Keratinocyte (primary cell): Measurements from ENCODE around the gene SKP2. TPM values are rescaled to one million over a fixed set of nuclear protein-coding genes. Genes with fewer than 3 reads are reported as not detected.

ENCODE experiments used
- DNase-seq: peaks from one replicate; pipeline ENCODE4 v3.0.0-alpha.2; 2011; ENCODE audit warnings: low read depth, missing footprints, low spot score
- FAIRE-seq: peaks from 2 replicates; lab custom pipeline; 2011; peaks lifted over from hg19 to GRCh38; lab: Jason Lieb, UNC
- H2AFZ ChIP-seq: 2 replicates; pipeline ENCODE4 v1.6.0; 2012; ENCODE audit warnings: low read length, control low read depth, inconsistent platforms; ENCODE audit not compliant: control insufficient read depth
- H3K27ac ChIP-seq: 2 replicates; pipeline ENCODE4 v1.5.1; 2011; ENCODE audit warnings: low read length; ENCODE audit not compliant: control insufficient read depth, insufficient read depth
- H3K27me3 ChIP-seq: 3 replicates; pipeline ENCODE4 v1.6.0; 2011; ENCODE audit warnings: low read length; ENCODE audit not compliant: control insufficient read depth, insufficient read depth; ENCODE audit errors: extremely low read depth
- H3K36me3 ChIP-seq, 2 experiments: 2 replicates in 1 of 2; 3 replicates in 1 of 2; pipeline ENCODE4 v1.5.1; 2011; ENCODE audit warnings: low read length in 2 of 2, mild to moderate bottlenecking in 1 of 2; ENCODE audit not compliant: control insufficient read depth in 2 of 2, insufficient read depth in 2 of 2; ENCODE audit errors: extremely low read depth in 1 of 2
- H3K4me1 ChIP-seq: 3 replicates; pipeline ENCODE4 v1.5.1; 2011; ENCODE audit warnings: low read length; ENCODE audit not compliant: control insufficient read depth, insufficient read depth; ENCODE audit errors: extremely low read depth
- H3K4me2 ChIP-seq: 3 replicates; pipeline ENCODE4 v1.6.0; 2011; ENCODE audit warnings: low read depth, low read length; ENCODE audit not compliant: control insufficient read depth, insufficient read depth; ENCODE audit errors: extremely low read depth
- H3K4me3 ChIP-seq, 3 experiments: fragments of 200-600 bp in 1 of 3; sonication (generic) in 1 of 3; 2 replicates in 2 of 3; 3 replicates in 1 of 3; pipeline ENCODE4 v1.5.1; 2011 to 2016; ENCODE audit warnings: low read length in 3 of 3, mild to moderate bottlenecking in 3 of 3, control low read depth in 2 of 3, inconsistent platforms in 1 of 3, low read depth in 1 of 3, mixed read lengths in 1 of 3, mixed run types in 1 of 3, moderate library complexity in 1 of 3; ENCODE audit not compliant: control insufficient read depth in 2 of 3, insufficient read depth in 2 of 3; ENCODE audit errors: extremely low read depth in 1 of 3
- H3K79me2 ChIP-seq: 2 replicates; pipeline ENCODE4 v1.6.0; 2012; ENCODE audit warnings: low read length; ENCODE audit not compliant: control insufficient read depth, insufficient read depth
- H3K9ac ChIP-seq: 3 replicates; pipeline ENCODE4 v1.6.0; 2011; ENCODE audit warnings: low read length; ENCODE audit not compliant: control insufficient read depth, insufficient read depth; ENCODE audit errors: extremely low read depth
- H3K9me1 ChIP-seq: 3 replicates; pipeline ENCODE4 v1.6.0; 2011; ENCODE audit warnings: low read length; ENCODE audit not compliant: control insufficient read depth, insufficient read depth; ENCODE audit errors: extremely low read depth
- H3K9me3 ChIP-seq: 2 replicates; pipeline ENCODE4 v1.5.1; 2012; ENCODE audit warnings: low read depth, low read length; ENCODE audit not compliant: control insufficient read depth
- H4K20me1 ChIP-seq: 3 replicates; pipeline ENCODE4 v1.6.0; 2011; ENCODE audit warnings: low read length; ENCODE audit not compliant: control insufficient read depth, insufficient read depth; ENCODE audit errors: extremely low read depth
- EZH2 ChIP-seq: IDR thresholded peaks from one replicate; pipeline ENCODE4 v1.6.1; 2012; ENCODE audit warnings: inconsistent platforms, mild to moderate bottlenecking, low read length, moderate library complexity
- dilution Hi-C: fragments of 300-500 bp; cut with MboI; formaldehyde crosslinking; loops from one replicate; pipeline ENCODE4 v1.7.0; 2020; ENCODE audit warnings: low sequenced_read_pairs; ENCODE audit not compliant: extremely low pct_ligation_motif_present
- polyA plus RNA-seq, 5 experiments: library from polyadenylated mRNA; depleted of rRNA in 3 of 5; stranded (reverse) in 3 of 5; stranded (forward) in 1 of 5; unstranded in 1 of 5; fragments of >200 nt; gene quantifications; 1 replicate in 1 of 5; 2 replicates in 3 of 5; 3 replicates in 1 of 5; pipeline versions ENCODE4 v1.2.1 to v1.2.3, GENCODE V29; 2011 to 2012; ENCODE audit warnings: missing spikeins in 2 of 5, low read depth in 1 of 5, low replicate concordance in 1 of 5
- TF ChIP-seq, protein P1 (sequence below), 3 experiments: IDR thresholded peaks in 1 of 3; conservative IDR thresholded peaks in 1 of 3; optimal IDR thresholded peaks in 1 of 3; 2 replicates in 2 of 3; 3 replicates in 1 of 3; pipeline versions ENCODE3 to v1.5.1; 2011; ENCODE audit warnings: low read length in 3 of 3, mild to moderate bottlenecking in 3 of 3, moderate library complexity in 2 of 3, control low read depth in 1 of 3, inconsistent platforms in 1 of 3; ENCODE audit not compliant: insufficient read depth in 2 of 3; ENCODE audit errors: extremely low read depth in 1 of 3

SKP2 gene
- polyA plus RNA-seq, 1 donor (not counting 4 experiments of a cell fraction or from before 2014, with no cell fraction given): 34.6 TPM

DNA sequence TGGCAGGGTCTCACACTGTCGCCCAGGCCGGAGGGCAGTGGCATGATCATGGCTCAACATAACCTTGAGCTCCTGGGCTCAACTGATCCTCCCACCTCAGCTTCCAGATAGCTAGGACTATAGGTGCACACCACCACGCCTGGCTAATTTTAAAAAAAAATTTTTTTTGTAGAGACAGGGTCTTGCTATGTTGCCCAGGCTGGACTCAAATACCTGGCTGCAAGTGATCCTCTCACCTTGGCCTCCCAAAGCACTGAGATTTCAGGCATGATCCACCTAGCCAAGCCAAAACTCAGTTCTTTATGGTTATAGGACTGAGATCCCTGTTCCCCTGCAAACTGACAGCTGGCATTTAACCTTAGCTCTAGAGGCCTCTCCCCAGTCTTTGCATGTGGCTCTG lies 5.5 kb upstream of the SKP2 start:
- dilution Hi-C loops: no loop called here
- Histone ChIP-seq H3K79me2 (peaks cover 3% of the 10 kb centered on the region), H3K9me3 (no peaks in the 10 kb centered on the region), H3K27ac (no peak overlapping the region), H2AFZ (no peak overlapping the region), H3K27me3 (no peaks in the 10 kb centered on the region), H3K4me1 (no peaks in the 10 kb centered on the region), H3K4me2 (no peak overlapping the region), H4K20me1 (no peaks in the 10 kb centered on the region), H3K9ac (no peak overlapping the region), H3K4me3 (no peak overlapping the region), H3K9me1 (no peaks in the 10 kb centered on the region), H3K36me3 (no peaks in the 10 kb centered on the region)
- FAIRE-seq (no peak), DNase-seq (no peak)
- TF ChIP-seq EZH2: no peak
- TF ChIP-seq, protein P1, sequence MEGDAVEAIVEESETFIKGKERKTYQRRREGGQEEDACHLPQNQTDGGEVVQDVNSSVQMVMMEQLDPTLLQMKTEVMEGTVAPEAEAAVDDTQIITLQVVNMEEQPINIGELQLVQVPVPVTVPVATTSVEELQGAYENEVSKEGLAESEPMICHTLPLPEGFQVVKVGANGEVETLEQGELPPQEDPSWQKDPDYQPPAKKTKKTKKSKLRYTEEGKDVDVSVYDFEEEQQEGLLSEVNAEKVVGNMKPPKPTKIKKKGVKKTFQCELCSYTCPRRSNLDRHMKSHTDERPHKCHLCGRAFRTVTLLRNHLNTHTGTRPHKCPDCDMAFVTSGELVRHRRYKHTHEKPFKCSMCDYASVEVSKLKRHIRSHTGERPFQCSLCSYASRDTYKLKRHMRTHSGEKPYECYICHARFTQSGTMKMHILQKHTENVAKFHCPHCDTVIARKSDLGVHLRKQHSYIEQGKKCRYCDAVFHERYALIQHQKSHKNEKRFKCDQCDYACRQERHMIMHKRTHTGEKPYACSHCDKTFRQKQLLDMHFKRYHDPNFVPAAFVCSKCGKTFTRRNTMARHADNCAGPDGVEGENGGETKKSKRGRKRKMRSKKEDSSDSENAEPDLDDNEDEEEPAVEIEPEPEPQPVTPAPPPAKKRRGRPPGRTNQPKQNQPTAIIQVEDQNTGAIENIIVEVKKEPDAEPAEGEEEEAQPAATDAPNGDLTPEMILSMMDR (optimal IDR thresholded peaks at IDR 0.05 in 1 of 3, IDR thresholded peaks at IDR 0.05 in 1 of 3, conservative IDR thresholded peaks at IDR 0.05 in 1 of 3; ENCODE audit: extremely low read depth in 1 of 3, insufficient read depth in 2 of 3, low read length in 3 of 3): no peak

DNA sequence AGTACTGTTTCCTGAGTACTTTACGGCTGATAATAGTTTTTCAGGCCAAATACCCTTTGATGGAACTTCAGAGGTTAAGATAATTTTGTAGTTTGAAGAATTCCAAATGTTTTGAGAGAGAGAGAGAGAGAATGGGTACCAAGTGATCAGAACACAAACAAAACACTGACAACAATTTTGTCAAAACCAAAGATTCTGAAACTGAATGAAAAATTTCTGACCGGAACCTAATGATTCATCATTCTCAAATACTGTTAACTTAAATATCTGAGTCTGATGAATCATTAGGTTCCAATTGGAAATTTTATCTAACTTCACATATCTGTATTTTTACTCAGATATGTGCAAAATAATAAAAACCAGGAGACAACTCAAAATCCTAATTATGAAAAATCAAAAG lies 4.2 kb upstream of the SKP2 start:
- Histone ChIP-seq H3K36me3 (no peaks in the 10 kb centered on the region), H3K9me1 (no peaks in the 10 kb centered on the region), H2AFZ (no peak overlapping the region), H3K4me2 (no peak overlapping the region), H3K27me3 (no peaks in the 10 kb centered on the region), H3K4me1 (no peaks in the 10 kb centered on the region), H3K27ac (no peak overlapping the region), H3K4me3 (no peak overlapping the region), H3K9me3 (no peaks in the 10 kb centered on the region), H3K79me2 (peaks cover 11% of the 10 kb centered on the region), H3K9ac (no peak overlapping the region), H4K20me1 (no peaks in the 10 kb centered on the region)
- DNase-seq: no peak
- no peak for TF ChIP-seq EZH2
- TF ChIP-seq, protein P1 (optimal IDR thresholded peaks at IDR 0.05 in 1 of 3, IDR thresholded peaks at IDR 0.05 in 1 of 3, conservative IDR thresholded peaks at IDR 0.05 in 1 of 3; ENCODE audit: extremely low read depth in 1 of 3, insufficient read depth in 2 of 3, low read length in 3 of 3): no peak
- dilution Hi-C loops: no loop called here
- FAIRE-seq: no peak
